HCT116 (cell line): ENCODE data around the gene SHC1. TPM values are rescaled to one million over a fixed set of nuclear protein-coding genes. Genes with fewer than 3 reads are reported as not detected.

ENCODE experiments used
- ATAC-seq: fragments of 200-7000 bp; cut with Tn5 transposase; 2 replicates; pipeline ENCODE4 v1.9.1; 2020; ENCODE audit warnings: mild to moderate bottlenecking, moderate library complexity
- BruUV-seq: library from RNA; stranded (reverse); fragments of 400-500 nt; replicated peaks from 2 replicates; lab custom pipeline; 2021; lab: Mats Ljungman, UMichigan
- CTCF ChIA-PET: fragments of 300-600 bp; sonication (Branson Sonifier 250); formaldehyde crosslinking; loops from one replicate; lab custom pipeline; 2021; ENCODE audit warnings: antibody characterized with exemption; lab: Charles Lee
- POLR2A ChIA-PET: fragments of 300-600, 350-600 bp; sonication (Branson Sonifier 250); formaldehyde crosslinking; loops from one replicate; lab custom pipeline; 2021; ENCODE audit warnings: antibody characterized with exemption; lab: Charles Lee
- RAD21 ChIA-PET, 2 experiments: fragments of 300-600 bp; sonication (Branson Sonifier 250); formaldehyde crosslinking; loops; one replicate each; lab custom pipeline; 2023; ENCODE audit warnings: low total read pairs in 2 of 2; ENCODE audit not compliant: uncharacterized antibody in 2 of 2, unreplicated experiment in 2 of 2, low non-redundant PET in 1 of 2; lab: Charles Lee
- DNase-seq: peaks from one replicate; pipeline ENCODE4 v3.0.0-alpha.2; 2010; ENCODE audit warnings: low read depth, low spot score
- H2AFZ ChIP-seq: fragments of 200-600 bp; shearing (Covaris generic), sonication (generic); 2 replicates; pipeline ENCODE4 v1.6.1; 2017; ENCODE audit warnings: low read depth, mixed run types, mixed read lengths, antibody characterized with exemption, low read length; ENCODE audit not compliant: poor library complexity, severe bottlenecking
- H3K27ac ChIP-seq: 2 replicates; pipeline ENCODE4 v1.5.1; 2012; ENCODE audit warnings: low read depth, low read length
- H3K27me3 ChIP-seq: fragments of 200-600 bp; sonication (generic); 2 replicates; pipeline ENCODE4 v1.6.1; 2016; ENCODE audit warnings: mixed run types, low read length, mixed read lengths; ENCODE audit not compliant: insufficient read depth
- H3K36me3 ChIP-seq, 2 experiments: fragments of 200-500 bp in 1 of 2; fragments of 200-600 bp in 1 of 2; sonication (Bioruptor generic) in 1 of 2; sonication (generic) in 1 of 2; 2 replicates each; pipeline versions ENCODE4 v1.5.1 to v1.6.1; 2014 to 2016; ENCODE audit warnings: low read length in 2 of 2, inconsistent platforms in 1 of 2, mixed read lengths in 1 of 2, mixed run types in 1 of 2; ENCODE audit not compliant: insufficient read depth in 2 of 2, control insufficient read depth in 1 of 2
- H3K4me1 ChIP-seq, 2 experiments: fragments of 200-600 bp in 1 of 2; sonication (generic) in 1 of 2; 2 replicates each; pipeline versions ENCODE4 v1.5.1 to v1.6.1; 2012 to 2017; ENCODE audit warnings: low read length in 2 of 2, inconsistent platforms in 1 of 2, mild to moderate bottlenecking in 1 of 2, mixed read lengths in 1 of 2, mixed run types in 1 of 2, moderate library complexity in 1 of 2; ENCODE audit not compliant: insufficient read depth in 2 of 2, control insufficient read depth in 1 of 2
- H3K4me2 ChIP-seq: fragments of 200-600 bp; sonication (generic); 2 replicates; pipeline ENCODE4 v1.6.1; 2017; ENCODE audit warnings: mixed run types, low read length, mixed read lengths
- H3K4me3 ChIP-seq, 2 experiments: fragments of 200-600 bp in 1 of 2; sonication (generic) in 1 of 2; replicated peaks in 1 of 2; 2 replicates each; pipeline ENCODE4 v1.5.1; 2011 to 2016; ENCODE audit warnings: low read length in 2 of 2, control low read depth in 1 of 2, low read depth in 1 of 2, mild to moderate bottlenecking in 1 of 2, mixed read lengths in 1 of 2, mixed run types in 1 of 2
- H3K79me2 ChIP-seq: fragments of 200-600 bp; sonication (generic); 2 replicates; pipeline ENCODE4 v1.6.1; 2017; ENCODE audit warnings: mild to moderate bottlenecking, mixed run types, low read length, moderate library complexity, mixed read lengths; ENCODE audit not compliant: insufficient read depth
- H3K9ac ChIP-seq: fragments of 200-600 bp; sonication (generic); 2 replicates; pipeline ENCODE4 v1.6.1; 2016; ENCODE audit warnings: low read length, mixed read lengths
- H3K9me2 ChIP-seq: fragments of 200-600 bp; sonication (generic), shearing (Covaris generic); 2 replicates; pipeline ENCODE4 v1.6.1; 2017; ENCODE audit warnings: mixed run types, mild to moderate bottlenecking, moderate library complexity; ENCODE audit not compliant: insufficient read depth
- H3K9me3 ChIP-seq, 2 experiments: fragments of 200-500 bp in 1 of 2; fragments of 200-600 bp in 1 of 2; sonication (Bioruptor generic) in 1 of 2; sonication (generic) in 1 of 2; 2 replicates each; pipeline ENCODE4 v1.6.1; 2014 to 2017; ENCODE audit warnings: low read length in 2 of 2, mixed read lengths in 2 of 2, inconsistent platforms in 1 of 2, low read depth in 1 of 2, mild to moderate bottlenecking in 1 of 2, mixed run types in 1 of 2, moderate library complexity in 1 of 2; ENCODE audit not compliant: control insufficient read depth in 1 of 2, insufficient read depth in 1 of 2
- H4K20me1 ChIP-seq: fragments of 200-600 bp; sonication (generic), shearing (Covaris generic); 2 replicates; pipeline ENCODE4 v1.6.1; 2017; ENCODE audit warnings: mixed run types, mild to moderate bottlenecking, moderate library complexity; ENCODE audit not compliant: insufficient read depth
- CBX3 ChIP-seq: IDR thresholded peaks from 2 replicates; pipeline ENCODE4 v1.6.1; 2012; ENCODE audit warnings: low read depth
- CEBPB ChIP-seq: IDR thresholded peaks from 2 replicates; pipeline ENCODE4 v1.6.1; 2012; ENCODE audit warnings: low read depth
- EGR1 ChIP-seq: IDR thresholded peaks from 2 replicates; pipeline ENCODE4 v1.6.1; 2012; ENCODE audit warnings: low read depth
- ELF1 ChIP-seq: IDR thresholded peaks from 2 replicates; pipeline ENCODE4 v1.6.1; 2012; ENCODE audit warnings: low read depth, borderline replicate concordance
- EZH2 ChIP-seq: fragments of 200-600 bp; sonication (generic); IDR thresholded peaks from 2 replicates; pipeline ENCODE4 v1.6.1; 2017; ENCODE audit warnings: antibody characterized with exemption, mixed run types
- FOSL1 ChIP-seq: IDR thresholded peaks from 2 replicates; pipeline ENCODE4 v1.6.1; 2012; ENCODE audit warnings: low read depth
- POLR2A ChIP-seq: IDR thresholded peaks from 2 replicates; pipeline ENCODE4 v1.7.0; 2011; ENCODE audit warnings: borderline replicate concordance; ENCODE audit not compliant: insufficient read depth, insufficient read length; ENCODE audit errors: extremely low read depth
- POLR2AphosphoS5 ChIP-seq: IDR thresholded peaks from 2 replicates; pipeline ENCODE4 v1.6.1; 2011; ENCODE audit warnings: mild to moderate bottlenecking, low read depth, low read length, moderate library complexity
- RAD21 ChIP-seq: IDR thresholded peaks from 2 replicates; pipeline ENCODE4 v1.6.1; 2012; ENCODE audit warnings: low read depth, mild to moderate bottlenecking
- SIN3A ChIP-seq: IDR thresholded peaks from 2 replicates; pipeline ENCODE4 v1.6.1; 2012; ENCODE audit warnings: low read depth
- SP1 ChIP-seq: IDR thresholded peaks from 2 replicates; pipeline ENCODE4 v1.6.1; 2012; ENCODE audit warnings: low read depth
- TCF7L2 ChIP-seq: IDR thresholded peaks from 2 replicates; pipeline ENCODE4 v1.7.0; 2011; ENCODE audit warnings: borderline replicate concordance, inconsistent platforms; ENCODE audit not compliant: insufficient read depth, insufficient read length; ENCODE audit errors: extremely low read depth
- YY1 ChIP-seq: IDR thresholded peaks from 2 replicates; pipeline ENCODE4 v1.6.1; 2011; ENCODE audit warnings: low read length, low read depth, moderate library complexity, mild to moderate bottlenecking; ENCODE audit not compliant: insufficient replicate concordance; ENCODE audit errors: extremely low read depth
- ZFX ChIP-seq: fragments of 450-650 bp; IDR thresholded peaks from 2 replicates; pipeline ENCODE4 v1.6.1; 2017
- ZNF274 ChIP-seq: fragments of 200-500 bp; sonication (Bioruptor generic); IDR thresholded peaks from 2 replicates; pipeline ENCODE4 v1.6.1; 2014; ENCODE audit warnings: mild to moderate bottlenecking, low read depth, low read length, inconsistent platforms
- intact Hi-C: fragments of 100-400 bp; cut with micrococcal nuclease; formaldehyde crosslinking; loops from 2 replicates; pipeline ENCODE4 v1.10.0; 2022
- total RNA-seq: library from RNA; stranded (reverse); gene quantifications from one replicate; pipeline ENCODE4 v1.2.1, GENCODE V29; 2021; ENCODE audit not compliant: unreplicated experiment
- TF ChIP-seq, protein P1 (sequence below): IDR thresholded peaks from 2 replicates; pipeline ENCODE4 v1.6.1; 2012; ENCODE audit warnings: low read depth
- TF ChIP-seq, protein P2 (sequence below): IDR thresholded peaks from 2 replicates; pipeline ENCODE4 v1.6.1; 2012
- TF ChIP-seq, protein P3 (sequence below): IDR thresholded peaks from 2 replicates; pipeline ENCODE4 v1.6.1; 2012
- TF ChIP-seq, protein P4 (sequence below), 3 experiments: fragments of 200-600 bp in 1 of 3; sonication (generic) in 1 of 3; IDR thresholded peaks in 2 of 3; conservative IDR thresholded peaks in 1 of 3; 2 replicates each; pipeline ENCODE4 v1.5.1; 2012 to 2017; ENCODE audit warnings: low read depth in 2 of 3, low read length in 2 of 3, antibody characterized with exemption in 1 of 3, borderline replicate concordance in 1 of 3, control low read depth in 1 of 3, mild to moderate bottlenecking in 1 of 3, mixed read lengths in 1 of 3, mixed run types in 1 of 3, moderate library complexity in 1 of 3; ENCODE audit not compliant: insufficient read depth in 1 of 3

Gene SHC1
- total RNA-seq, 1 experiment from 2014 or later = 148 TPM

DNA sequence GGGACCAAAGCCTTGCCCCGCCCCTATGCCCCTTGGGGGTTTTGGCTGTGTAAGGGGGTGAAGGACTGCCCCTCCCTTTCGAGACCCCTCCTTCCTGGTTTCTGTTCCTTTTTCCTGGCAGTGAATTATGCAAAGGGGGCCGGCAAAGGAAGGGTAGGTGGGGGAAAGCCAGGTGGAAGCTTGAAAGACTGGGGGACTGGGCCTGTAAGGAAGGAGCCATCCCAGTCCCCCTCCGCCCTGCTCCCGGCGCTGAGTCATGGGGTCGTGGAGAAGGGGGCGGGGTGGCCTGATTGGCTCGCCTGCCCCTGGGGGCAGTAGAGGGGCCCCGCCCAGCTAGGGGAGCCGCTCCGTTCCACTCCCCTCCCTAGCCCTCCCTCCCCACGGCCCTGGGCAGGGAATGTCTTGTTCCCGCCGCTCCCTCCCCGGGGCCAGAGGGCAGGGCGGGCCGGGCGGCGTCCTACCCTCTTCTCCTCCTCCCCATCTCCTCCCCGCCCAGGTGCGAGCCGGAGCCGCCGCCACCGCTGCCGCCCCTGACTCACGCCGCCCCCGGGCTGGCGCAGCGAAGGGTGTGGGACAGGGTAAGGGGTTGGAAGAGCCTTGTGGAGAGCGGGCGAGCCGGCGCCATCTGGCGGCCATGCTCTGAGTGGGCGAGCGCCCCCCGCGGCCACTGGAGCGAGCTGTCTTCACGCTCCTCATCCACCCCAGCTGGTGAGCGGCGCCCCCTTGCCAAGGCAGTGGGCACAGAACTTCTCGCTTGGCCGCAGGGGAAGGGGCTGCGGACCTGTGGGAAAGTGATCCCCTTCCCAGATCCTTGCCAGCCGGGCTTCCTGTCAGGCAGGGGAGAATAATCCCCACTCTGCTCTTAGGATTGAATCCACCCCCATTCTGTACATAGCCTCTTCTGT is 46.7 kb upstream of the SHC1 start:
- ATAC-seq = peak; percentile 86
- H3K9me3 ChIP-seq = no peaks in the 10 kb centered on the region
- H3K27ac ChIP-seq = peak overlapping the region; percentile 89
- no TSS peak for BruUV-seq
- peaks cover 6 to 27% of the 10 kb centered on the region in 2 experiments; a peak in 3 of 4 replicates for H3K36me3 ChIP-seq
- peak overlapping the region; percentile 60 for H3K9ac ChIP-seq
- no peak overlapping the region for H2AFZ ChIP-seq
- no peaks in the 10 kb centered on the region for H3K9me2 ChIP-seq
- POLR2A ChIA-PET = interaction anchor here (0.6 to 1.6 kb wide), 7 partner anchors 10 to 81 kb away, joined by 3 to 8 read pairs (median 4); partner anchors contain the start of gene PMVK
- no peaks in the 10 kb centered on the region for H3K27me3 ChIP-seq
- peak; percentile 87 for DNase-seq
- peak overlapping the region; percentile 82 for H3K4me2 ChIP-seq
- intact Hi-C loops = loop anchor here (1.0 to 2.0 kb wide), 3 partner anchors 14 to 68 kb away; partner anchors contain the start of gene ZBTB7B
- H3K79me2 ChIP-seq = peaks cover 11% of the 10 kb centered on the region; the same call in 1 of the 2 replicates
- CTCF ChIA-PET = interaction anchor here (0.6 to 3.0 kb wide), 22 partner anchors 9 to 538 kb away, joined by 3 to 24 read pairs (median 4); partner anchors contain the start of genes ADAM15, PBXIP1 and ZBTB7B
- H4K20me1 ChIP-seq = no peaks in the 10 kb centered on the region
- H3K4me1 ChIP-seq = peaks cover 30 to 62% of the 10 kb centered on the region in 2 experiments
- H3K4me3 ChIP-seq = peak overlapping the region; percentile 27 to 47
- RAD21 ChIA-PET = interaction anchor here (0.6 to 1.2 kb wide), 3 partner anchors 47 to 112 kb away, joined by 3 read pairs; partner anchors contain the start of gene SHC1 (in 1 of the 2)
- TF ChIP-seq FOSL1 (no peak; the same call in 1 of the 2 replicates), EGR1 (peak; percentile 97), SIN3A (peak; percentile 43), POLR2A (no peak), SP1 (peak; percentile 80), POLR2AphosphoS5 (peak; percentile 83), RAD21 (peak; percentile 86), YY1 (peak; percentile 80), ZNF274 (no peak), EZH2 (no peak), ELF1 (no peak), ZFX (no peak), TCF7L2 (no peak), CBX3 (no peak), CEBPB (no peak)
- TF ChIP-seq, protein P1, sequence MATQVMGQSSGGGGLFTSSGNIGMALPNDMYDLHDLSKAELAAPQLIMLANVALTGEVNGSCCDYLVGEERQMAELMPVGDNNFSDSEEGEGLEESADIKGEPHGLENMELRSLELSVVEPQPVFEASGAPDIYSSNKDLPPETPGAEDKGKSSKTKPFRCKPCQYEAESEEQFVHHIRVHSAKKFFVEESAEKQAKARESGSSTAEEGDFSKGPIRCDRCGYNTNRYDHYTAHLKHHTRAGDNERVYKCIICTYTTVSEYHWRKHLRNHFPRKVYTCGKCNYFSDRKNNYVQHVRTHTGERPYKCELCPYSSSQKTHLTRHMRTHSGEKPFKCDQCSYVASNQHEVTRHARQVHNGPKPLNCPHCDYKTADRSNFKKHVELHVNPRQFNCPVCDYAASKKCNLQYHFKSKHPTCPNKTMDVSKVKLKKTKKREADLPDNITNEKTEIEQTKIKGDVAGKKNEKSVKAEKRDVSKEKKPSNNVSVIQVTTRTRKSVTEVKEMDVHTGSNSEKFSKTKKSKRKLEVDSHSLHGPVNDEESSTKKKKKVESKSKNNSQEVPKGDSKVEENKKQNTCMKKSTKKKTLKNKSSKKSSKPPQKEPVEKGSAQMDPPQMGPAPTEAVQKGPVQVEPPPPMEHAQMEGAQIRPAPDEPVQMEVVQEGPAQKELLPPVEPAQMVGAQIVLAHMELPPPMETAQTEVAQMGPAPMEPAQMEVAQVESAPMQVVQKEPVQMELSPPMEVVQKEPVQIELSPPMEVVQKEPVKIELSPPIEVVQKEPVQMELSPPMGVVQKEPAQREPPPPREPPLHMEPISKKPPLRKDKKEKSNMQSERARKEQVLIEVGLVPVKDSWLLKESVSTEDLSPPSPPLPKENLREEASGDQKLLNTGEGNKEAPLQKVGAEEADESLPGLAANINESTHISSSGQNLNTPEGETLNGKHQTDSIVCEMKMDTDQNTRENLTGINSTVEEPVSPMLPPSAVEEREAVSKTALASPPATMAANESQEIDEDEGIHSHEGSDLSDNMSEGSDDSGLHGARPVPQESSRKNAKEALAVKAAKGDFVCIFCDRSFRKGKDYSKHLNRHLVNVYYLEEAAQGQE = no peak
- TF ChIP-seq, protein P2, sequence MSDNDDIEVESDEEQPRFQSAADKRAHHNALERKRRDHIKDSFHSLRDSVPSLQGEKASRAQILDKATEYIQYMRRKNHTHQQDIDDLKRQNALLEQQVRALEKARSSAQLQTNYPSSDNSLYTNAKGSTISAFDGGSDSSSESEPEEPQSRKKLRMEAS = peak; percentile 79
- TF ChIP-seq, protein P3, sequence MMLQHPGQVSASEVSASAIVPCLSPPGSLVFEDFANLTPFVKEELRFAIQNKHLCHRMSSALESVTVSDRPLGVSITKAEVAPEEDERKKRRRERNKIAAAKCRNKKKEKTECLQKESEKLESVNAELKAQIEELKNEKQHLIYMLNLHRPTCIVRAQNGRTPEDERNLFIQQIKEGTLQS = no peak
- TF ChIP-seq, protein P4, sequence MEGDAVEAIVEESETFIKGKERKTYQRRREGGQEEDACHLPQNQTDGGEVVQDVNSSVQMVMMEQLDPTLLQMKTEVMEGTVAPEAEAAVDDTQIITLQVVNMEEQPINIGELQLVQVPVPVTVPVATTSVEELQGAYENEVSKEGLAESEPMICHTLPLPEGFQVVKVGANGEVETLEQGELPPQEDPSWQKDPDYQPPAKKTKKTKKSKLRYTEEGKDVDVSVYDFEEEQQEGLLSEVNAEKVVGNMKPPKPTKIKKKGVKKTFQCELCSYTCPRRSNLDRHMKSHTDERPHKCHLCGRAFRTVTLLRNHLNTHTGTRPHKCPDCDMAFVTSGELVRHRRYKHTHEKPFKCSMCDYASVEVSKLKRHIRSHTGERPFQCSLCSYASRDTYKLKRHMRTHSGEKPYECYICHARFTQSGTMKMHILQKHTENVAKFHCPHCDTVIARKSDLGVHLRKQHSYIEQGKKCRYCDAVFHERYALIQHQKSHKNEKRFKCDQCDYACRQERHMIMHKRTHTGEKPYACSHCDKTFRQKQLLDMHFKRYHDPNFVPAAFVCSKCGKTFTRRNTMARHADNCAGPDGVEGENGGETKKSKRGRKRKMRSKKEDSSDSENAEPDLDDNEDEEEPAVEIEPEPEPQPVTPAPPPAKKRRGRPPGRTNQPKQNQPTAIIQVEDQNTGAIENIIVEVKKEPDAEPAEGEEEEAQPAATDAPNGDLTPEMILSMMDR (IDR thresholded peaks at IDR 0.05 in 2 of 3, conservative IDR thresholded peaks at IDR 0.05 in 1 of 3; ENCODE audit: borderline replicate concordance in 1 of 3, insufficient read depth in 1 of 3, low read depth in 2 of 3, low read length in 2 of 3) = peak; percentile 99 to 100 (median 100)
